Kidney epithelial cell (primary cell): ENCODE data around the gene PLA2G5. TPM values are rescaled to one million over a fixed set of nuclear protein-coding genes. Genes with fewer than 3 reads are reported as not detected.

Experiments
- DNase-seq: peaks from one replicate; pipeline ENCODE4 v3.0.0-alpha.2; 2010; ENCODE audit warnings: low read depth
- H3K27me3 ChIP-seq: 2 replicates; pipeline ENCODE4 v1.6.0; 2011; ENCODE audit warnings: low read length; ENCODE audit not compliant: control insufficient read depth, insufficient read depth
- H3K36me3 ChIP-seq: 2 replicates; pipeline ENCODE4 v1.5.1; 2011; ENCODE audit warnings: low read length; ENCODE audit not compliant: control insufficient read depth, insufficient read depth
- H3K4me3 ChIP-seq: 2 replicates; pipeline ENCODE4 v1.5.1; 2011; ENCODE audit warnings: low read depth, mild to moderate bottlenecking, control low read depth, low read length
- CTCF ChIP-seq: IDR thresholded peaks from 2 replicates; pipeline ENCODE4 v1.5.1; 2011; ENCODE audit warnings: mild to moderate bottlenecking, moderate library complexity, low read length, control low read depth, inconsistent platforms; ENCODE audit not compliant: insufficient read depth, poor library complexity, severe bottlenecking
- total RNA-seq: library from RNA; depleted of rRNA; stranded (reverse); fragments of >200 nt; gene quantifications from 2 replicates; pipeline ENCODE4 v1.2.3, GENCODE V29; 2015

PLA2G5 gene
- total RNA-seq, 1 donor from 2014 or later, result not detected

- DNase-seq, result no peak
- H3K27me3 ChIP-seq, result no peaks in the 10 kb centered on the region
- no peak for TF ChIP-seq CTCF
- H3K36me3 ChIP-seq, result no peaks in the 10 kb centered on the region
- H3K4me3 ChIP-seq, result no peak overlapping the region
These were observed 66.3 kb downstream of the PLA2G5 start for GRCh38 chr1:20136249-20136648.

GRCh38 chr1:20137055-20137454 lies 67.1 kb downstream of the PLA2G5 start:
- no peak for TF ChIP-seq CTCF
- DNase-seq, result no peak
- H3K27me3 ChIP-seq, result no peaks in the 10 kb centered on the region
- H3K36me3 ChIP-seq, result no peaks in the 10 kb centered on the region
- H3K4me3 ChIP-seq, result no peak overlapping the region

DNA sequence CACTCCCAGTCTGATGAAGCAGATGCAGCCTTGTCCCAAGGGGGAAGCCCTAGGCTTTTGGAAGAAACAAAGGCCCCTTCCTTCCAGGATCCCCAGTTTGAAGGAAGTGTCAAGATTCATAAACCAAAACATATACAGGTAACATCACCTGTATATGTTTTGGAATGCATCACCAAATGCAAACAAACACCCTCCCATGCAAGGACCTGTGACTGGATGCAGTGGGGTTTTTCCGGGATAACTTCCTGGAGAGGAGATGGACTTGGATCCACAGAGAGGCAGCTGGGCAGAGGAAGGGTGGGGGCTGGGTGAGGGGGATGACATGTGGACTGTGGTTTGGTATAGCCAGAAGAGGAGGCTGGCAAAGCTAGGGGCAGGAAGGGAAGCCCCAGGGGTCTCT lies 67.6 kb downstream of the PLA2G5 start:
- no peak for DNase-seq
- no peak overlapping the region for H3K4me3 ChIP-seq
- no peaks in the 10 kb centered on the region for H3K36me3 ChIP-seq
- no peaks in the 10 kb centered on the region for H3K27me3 ChIP-seq
- TF ChIP-seq CTCF, result no peak

DNA sequence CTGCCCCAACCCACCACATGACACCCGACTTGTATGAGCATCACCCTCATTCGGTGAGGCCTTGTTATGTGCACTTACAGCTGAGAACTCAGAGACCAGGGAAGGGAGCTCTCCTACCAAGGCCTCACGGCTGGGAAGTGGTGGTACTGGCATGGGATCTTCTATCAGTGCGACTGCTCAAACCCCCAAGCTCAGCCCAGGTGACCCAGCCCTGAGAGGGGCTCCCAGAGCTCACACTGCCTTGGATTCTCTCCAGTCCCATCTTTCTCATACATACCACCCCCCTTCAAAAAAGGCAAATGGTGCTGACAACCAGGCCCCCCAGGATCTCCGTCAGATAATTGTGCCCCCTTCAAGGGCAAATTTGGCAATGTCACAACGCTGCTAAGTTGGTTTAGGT lies 68.4 kb downstream of the PLA2G5 start:
- Histone ChIP-seq H3K27me3 (no peaks in the 10 kb centered on the region), H3K4me3 (no peak overlapping the region), H3K36me3 (no peaks in the 10 kb centered on the region)
- no peak for TF ChIP-seq CTCF
- DNase-seq, result no peak

DNA sequence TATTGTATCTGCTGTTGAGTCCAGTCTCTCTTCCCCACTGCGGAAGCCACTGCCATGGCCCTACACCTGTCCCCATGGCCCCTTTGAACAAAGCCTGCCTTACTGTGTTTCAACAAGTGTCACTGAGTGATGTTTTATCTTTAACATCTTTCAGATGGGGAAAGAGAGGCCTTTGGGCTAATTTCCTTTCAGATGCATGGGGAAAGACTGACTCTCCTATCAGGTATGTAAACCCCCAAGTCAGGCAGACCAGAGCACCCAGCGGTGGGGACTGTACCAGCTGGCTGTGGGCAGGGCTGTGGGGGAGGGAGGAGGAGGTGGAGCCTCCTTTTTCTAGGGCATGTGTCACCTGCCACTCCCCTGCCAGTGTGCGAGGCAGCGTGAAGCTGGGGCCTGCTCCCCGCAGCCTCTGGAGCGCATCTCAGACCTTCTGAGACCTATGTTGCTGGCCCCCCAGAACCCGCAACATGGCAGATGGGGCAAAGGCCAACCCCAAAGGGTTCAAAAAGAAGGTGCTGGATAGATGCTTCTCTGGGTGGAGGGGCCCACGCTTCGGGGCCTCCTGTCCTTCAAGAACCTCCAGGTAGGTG lies 69.1 kb downstream of the PLA2G5 start, which contains the start of gene PLA2G2F:
Gene PLA2G2F, plus strand, starts transcription at position 363 of the 590 bp plus-strand sequence. Its CDS starts 105 bp downstream, at position 468.
- Histone ChIP-seq H3K36me3 (no peaks in the 10 kb centered on the region), H3K4me3 (no peak within 1 kb of the TSS), H3K27me3 (no peaks in the 10 kb centered on the region)
- no peak for DNase-seq
- TF ChIP-seq CTCF, result no peak
